IMR-90 (cell line): ENCODE measurements around the gene CALCOCO1. TPM values are rescaled to one million over a fixed set of nuclear protein-coding genes. Genes with fewer than 3 reads are reported as not detected.

Source experiments
- ATAC-seq: fragments of 200-7000 bp; cut with Tn5 transposase; 2 replicates; pipeline ENCODE4 v1.9.1; 2020; ENCODE audit warnings: low read depth, mild to moderate bottlenecking, moderate library complexity
- BruUV-seq: library from RNA; stranded (reverse); fragments of 400-500 nt; replicated peaks from 2 replicates; lab custom pipeline; 2021; lab: Mats Ljungman, UMichigan
- CTCF ChIA-PET: fragments of 300-600 bp; formaldehyde crosslinking; extraction: SDS; loops from one replicate; lab custom pipeline; 2021; ENCODE audit warnings: antibody characterized with exemption; lab: Yijun Ruan, JAX
- POLR2A ChIA-PET: fragments of 300-600 bp; sonication (Branson Sonifier 250); formaldehyde crosslinking; loops from one replicate; lab custom pipeline; 2022; ENCODE audit warnings: antibody characterized with exemption; ENCODE audit not compliant: unreplicated experiment; lab: Charles Lee
- DNase-seq: peaks from one replicate; pipeline ENCODE4 v3.0.0; 2013
- H2AFZ ChIP-seq: replicated peaks from 2 replicates; pipeline ENCODE3; 2013; ENCODE audit warnings: low read length, mild to moderate bottlenecking; ENCODE audit not compliant: poor library complexity
- H2AK5ac ChIP-seq: 2 replicates; pipeline ENCODE4 v1.6.1; 2013; ENCODE audit warnings: low read depth, low read length, inconsistent platforms
- H2AK9ac ChIP-seq: replicated peaks from 2 replicates; pipeline ENCODE3; 2013; ENCODE audit warnings: mild to moderate bottlenecking, low read depth, low read length, moderate library complexity; ENCODE audit not compliant: poor library complexity
- H2BK120ac ChIP-seq: 2 replicates; pipeline ENCODE4 v1.6.1; 2013; ENCODE audit warnings: low read depth, low read length, inconsistent platforms
- H2BK15ac ChIP-seq: 3 replicates; pipeline ENCODE4 v1.6.1; 2013; ENCODE audit warnings: low read depth, low read length, inconsistent platforms
- H2BK20ac ChIP-seq: 2 replicates; pipeline ENCODE4 v1.6.1; 2013; ENCODE audit warnings: low read depth, mild to moderate bottlenecking, inconsistent platforms, low read length, moderate library complexity
- H2BK5ac ChIP-seq: 2 replicates; pipeline ENCODE4 v1.6.1; 2013; ENCODE audit warnings: mild to moderate bottlenecking, low read depth, low read length, inconsistent platforms; ENCODE audit not compliant: poor library complexity, severe bottlenecking
- H3K14ac ChIP-seq: replicated peaks from 2 replicates; pipeline ENCODE4 v1.6.1; 2013; ENCODE audit warnings: low read depth, low read length, inconsistent platforms
- H3K18ac ChIP-seq: 2 replicates; pipeline ENCODE4 v1.6.1; 2013; ENCODE audit warnings: low read depth, low read length, control low read depth
- H3K23ac ChIP-seq: 2 replicates; pipeline ENCODE4 v1.6.1; 2013; ENCODE audit warnings: low read depth, low read length, inconsistent platforms
- H3K27ac ChIP-seq: 2 replicates; pipeline ENCODE4 v1.5.1; 2013; ENCODE audit warnings: mild to moderate bottlenecking, control low read depth, low read length; ENCODE audit not compliant: insufficient read depth
- H3K27me3 ChIP-seq: 2 replicates; pipeline ENCODE4 v1.6.1; 2013; ENCODE audit warnings: low read length; ENCODE audit not compliant: control insufficient read depth, insufficient read depth
- H3K36me3 ChIP-seq: 2 replicates; pipeline ENCODE4 v1.6.1; 2013; ENCODE audit warnings: low read length, mixed read lengths; ENCODE audit not compliant: control insufficient read depth, insufficient read depth
- H3K4ac ChIP-seq: 2 replicates; pipeline ENCODE4 v1.6.1; 2013; ENCODE audit warnings: low read depth, low read length, inconsistent platforms
- H3K4me1 ChIP-seq: 2 replicates; pipeline ENCODE4 v1.6.1; 2013; ENCODE audit warnings: low read length, mixed read lengths; ENCODE audit not compliant: control insufficient read depth, insufficient read depth
- H3K4me2 ChIP-seq: 2 replicates; pipeline ENCODE4 v1.6.1; 2013; ENCODE audit warnings: low read depth, mild to moderate bottlenecking, control low read depth, low read length, moderate library complexity
- H3K4me3 ChIP-seq: 2 replicates; pipeline ENCODE4 v1.5.1; 2013; ENCODE audit warnings: low read depth, mild to moderate bottlenecking, control low read depth, low read length, moderate library complexity; ENCODE audit not compliant: insufficient read depth
- H3K56ac ChIP-seq: 2 replicates; pipeline ENCODE4 v1.6.1; 2013; ENCODE audit warnings: low read length, inconsistent platforms; ENCODE audit not compliant: insufficient read depth; ENCODE audit errors: extremely low read depth
- H3K79me1 ChIP-seq, 2 experiments: 2 replicates each; pipeline ENCODE4 v1.6.1; 2013; ENCODE audit warnings: low read length in 2 of 2, inconsistent platforms in 1 of 2, low read depth in 1 of 2
- H3K9ac ChIP-seq: 2 replicates; pipeline ENCODE4 v1.6.1; 2013; ENCODE audit warnings: low read depth, low read length, control low read depth
- H3K9me1 ChIP-seq: 2 replicates; pipeline ENCODE4 v1.6.1; 2013; ENCODE audit warnings: low read length, inconsistent platforms; ENCODE audit not compliant: insufficient read depth
- H3K9me3 ChIP-seq: 2 replicates; pipeline ENCODE4 v1.6.1; 2013; ENCODE audit warnings: low read length; ENCODE audit not compliant: control insufficient read depth, insufficient read depth
- H4K20me1 ChIP-seq: 2 replicates; pipeline ENCODE4 v1.6.1; 2013; ENCODE audit warnings: low read length, inconsistent platforms; ENCODE audit not compliant: insufficient read depth
- H4K5ac ChIP-seq: 2 replicates; pipeline ENCODE4 v1.6.1; 2013; ENCODE audit warnings: mild to moderate bottlenecking, low read depth, low read length, control low read depth
- H4K8ac ChIP-seq, 2 experiments: 2 replicates each; pipeline ENCODE4 v1.6.1; 2013; ENCODE audit warnings: low read depth in 2 of 2, low read length in 2 of 2, control low read depth in 1 of 2, inconsistent platforms in 1 of 2
- H4K91ac ChIP-seq: 2 replicates; pipeline ENCODE4 v1.6.1; 2013; ENCODE audit warnings: low read depth, low read length, inconsistent platforms; ENCODE audit not compliant: insufficient read depth
- BHLHE40 ChIP-seq: fragments of 150-350 bp; IDR thresholded peaks from 2 replicates; pipeline ENCODE4 v1.6.1; 2016; ENCODE audit warnings: mild to moderate bottlenecking, low read depth, low read length
- CEBPB ChIP-seq: IDR thresholded peaks from 2 replicates; pipeline ENCODE4 v1.6.1; 2012; ENCODE audit warnings: low read depth, low read length, improper control_type of control experiment
- CHD1 ChIP-seq: IDR thresholded peaks from 2 replicates; pipeline ENCODE4 v1.6.1; 2012; ENCODE audit warnings: low read depth, low read length, improper control_type of control experiment
- ELK1 ChIP-seq: fragments of 150-350 bp; IDR thresholded peaks from 2 replicates; pipeline ENCODE4 v1.6.1; 2016; ENCODE audit warnings: low read depth, mild to moderate bottlenecking, low read length, moderate library complexity, borderline replicate concordance
- FOS ChIP-seq: fragments of 150-350 bp; IDR thresholded peaks from 2 replicates; pipeline ENCODE4 v1.6.1; 2016; ENCODE audit warnings: low read depth, low read length
- MAFK ChIP-seq: IDR thresholded peaks from 2 replicates; pipeline ENCODE4 v1.6.1; 2012; ENCODE audit warnings: low read depth, low read length, improper control_type of control experiment
- MXI1 ChIP-seq: IDR thresholded peaks from 2 replicates; pipeline ENCODE4 v1.6.1; 2012; ENCODE audit warnings: low read depth, mild to moderate bottlenecking, low read length, moderate library complexity, borderline replicate concordance
- NFE2L2 ChIP-seq: fragments of 150-350 bp; IDR thresholded peaks from 2 replicates; pipeline ENCODE4 v1.6.1; 2016; ENCODE audit warnings: low read depth, mild to moderate bottlenecking, low read length
- POLR2A ChIP-seq: IDR thresholded peaks from 2 replicates; pipeline ENCODE4 v1.6.1; 2012; ENCODE audit warnings: mild to moderate bottlenecking, low read depth, low read length
- RAD21 ChIP-seq: IDR thresholded peaks from 2 replicates; pipeline ENCODE4 v1.6.1; 2012; ENCODE audit warnings: low read length, improper control_type of control experiment
- RCOR1 ChIP-seq: IDR thresholded peaks from 2 replicates; pipeline ENCODE4 v1.6.1; 2012; ENCODE audit warnings: mild to moderate bottlenecking, low read length, improper control_type of control experiment; ENCODE audit not compliant: insufficient replicate concordance
- RFX5 ChIP-seq: IDR thresholded peaks from 2 replicates; pipeline ENCODE4 v1.8.0; 2012; ENCODE audit warnings: low read depth, mild to moderate bottlenecking, low read length, moderate library complexity
- SMC3 ChIP-seq: fragments of 150-350 bp; IDR thresholded peaks from 2 replicates; pipeline ENCODE4 v1.6.1; 2016; ENCODE audit warnings: low read depth, mild to moderate bottlenecking, antibody characterized with exemption, low read length, moderate library complexity
- USF2 ChIP-seq: fragments of 150-350 bp; IDR thresholded peaks from 2 replicates; pipeline ENCODE4 v1.6.1; 2017; ENCODE audit warnings: mild to moderate bottlenecking, antibody characterized with exemption, low read length, low read depth
- WGBS, 2 experiments: methylation state at CpG; one replicate each; pipeline versions ENCODE4 v1.1.5 to v1.1.7; 2013; ENCODE audit warnings: missing lambda C conversion rate in 2 of 2; ENCODE audit not compliant: insufficient read length in 1 of 2; ENCODE audit errors: extremely low coverage in 2 of 2; 5-methylcytosine and 5-hydroxymethylcytosine counted together
- dilution Hi-C: fragments of 300-500 bp; cut with HindIII; formaldehyde crosslinking; loops from one replicate; pipeline ENCODE4 v1.14.3; 2018; ENCODE audit warnings: low sequenced_read_pairs; ENCODE audit not compliant: unreplicated experiment
- in situ Hi-C: fragments of 300-500 bp; cut with MboI; formaldehyde crosslinking; loops from 3 replicates; pipeline ENCODE4 v1.14.3; 2019; ENCODE audit warnings: low sequenced_read_pairs, inconsistent platforms, mixed read lengths
- intact Hi-C: fragments of 100-400 bp; cut with micrococcal nuclease; formaldehyde crosslinking; loops from 2 replicates; pipeline ENCODE4 v1.10.0; 2022
- polyA plus RNA-seq, 3 experiments: library from polyadenylated mRNA; depleted of rRNA; stranded (reverse); fragments of >200 nt; gene quantifications; 2 replicates each; pipeline ENCODE4 v1.2.3, GENCODE V29; 2012; ENCODE audit warnings: low replicate concordance in 1 of 3
- total RNA-seq: library from RNA; depleted of rRNA; stranded (reverse); fragments of >200 nt; gene quantifications from 2 replicates; pipeline ENCODE4 v1.2.3, GENCODE V29; 2012
- TF ChIP-seq, protein P1 (sequence below): conservative IDR thresholded peaks from 2 replicates; pipeline ENCODE4 v1.5.1; 2012; ENCODE audit warnings: mild to moderate bottlenecking, low read depth, low read length, improper control_type of control experiment

CALCOCO1 gene
- total and polyA plus RNA-seq, 2 of the 4 experiments (the other 2 are of a cell fraction) = 156 to 169 TPM

DNA sequence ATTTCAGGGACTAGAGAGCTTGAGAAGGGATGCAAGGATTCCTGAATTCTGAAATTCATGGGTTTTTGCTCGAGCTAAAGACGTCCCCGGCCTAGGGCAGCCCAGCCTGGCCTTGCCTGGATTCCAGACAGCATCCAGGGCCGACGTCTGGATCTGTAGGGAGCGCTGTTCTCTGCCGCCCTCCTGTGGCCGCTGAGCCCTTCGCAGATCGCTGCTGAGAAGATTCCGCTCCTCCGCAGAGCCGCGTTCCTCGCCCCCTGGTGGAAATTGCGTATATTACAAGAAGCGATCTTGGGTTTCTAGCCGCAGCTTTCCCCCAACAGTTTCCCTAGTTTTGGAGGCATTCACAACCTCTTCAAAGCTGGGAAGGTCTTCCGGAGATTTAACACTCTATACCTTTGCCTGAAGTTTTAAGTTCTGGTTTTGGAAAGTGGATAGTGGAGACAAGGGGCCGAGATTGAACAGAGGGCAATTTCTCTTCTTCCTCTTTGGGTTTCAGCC, 19.4 kb upstream of the CALCOCO1 start:
- CTCF ChIA-PET = interaction anchor here (0.6 to 5.3 kb wide), 22 partner anchors 10 to 455 kb away, joined by 3 to 48 read pairs (median 5); partner anchors contain the start of gene CALCOCO1
- Histone ChIP-seq H2BK120ac (no peak overlapping the region), H3K27me3 (peaks cover 70% of the 10 kb centered on the region), H2AK5ac (no peak overlapping the region), H3K27ac (no peak overlapping the region), H3K23ac (0 out of 2 replicates have a peak overlapping the region, but pooled peaks have one; percentile 33), H3K4me2 (no peak overlapping the region), H3K9ac (peak overlapping the region; percentile 20; the same call in 1 of the 2 replicates), H2AFZ (peak overlapping the region; percentile 86), H2BK5ac (no peak overlapping the region), H4K5ac (no peak overlapping the region), H4K20me1 (no peaks in the 10 kb centered on the region), H3K79me1 (no peaks in the 10 kb centered on the region), H3K4ac (no peak overlapping the region), H2BK20ac (no peak overlapping the region), H3K9me1 (no peaks in the 10 kb centered on the region), H4K8ac (peak overlapping the region in 1 of 2 experiments; percentile 67; a peak in 1 of 4 replicates), H3K14ac (no peak overlapping the region), H3K4me3 (no peak overlapping the region), H3K36me3 (no peaks in the 10 kb centered on the region), H3K56ac (no peak overlapping the region), H2BK15ac (no peak overlapping the region), H3K9me3 (no peaks in the 10 kb centered on the region), H3K18ac (no peak overlapping the region), H2AK9ac (no peak overlapping the region), H3K4me1 (peaks cover 4% of the 10 kb centered on the region; the same call in 1 of the 2 replicates), H4K91ac (no peak overlapping the region)
- dilution Hi-C loops (no loop called here), in situ Hi-C loops (loop anchor here (10.0 kb wide), 1 partner anchor 202 kb away; no protein-coding TSS in a partner anchor), intact Hi-C loops (loop anchor here (1.0 to 5.0 kb wide), 3 partner anchors 44 to 466 kb away; no protein-coding TSS in a partner anchor)
- ATAC-seq = peak; percentile 96
- BruUV-seq = no TSS peak
- DNase-seq = peak; percentile 87
- WGBS, 2 experiments = no CpG with 5 or more reads among the region's 20 CpGs
- POLR2A ChIA-PET = no interaction called here
- TF ChIP-seq SMC3 = peak; percentile 99
- 0 out of 2 replicates have a peak, but pooled peaks have one; percentile 39 for TF ChIP-seq POLR2A
- TF ChIP-seq RCOR1 = peak; percentile 48
- no peak; the same call in 1 of the 2 replicates for TF ChIP-seq NFE2L2
- 0 out of 2 replicates have a peak, but pooled peaks have one; percentile 7 for TF ChIP-seq FOS
- TF ChIP-seq CEBPB = no peak
- TF ChIP-seq MAFK = 0 out of 2 replicates have a peak, but pooled peaks have one; percentile 36
- TF ChIP-seq RFX5 = no peak
- TF ChIP-seq MXI1 = no peak
- TF ChIP-seq, protein P1, sequence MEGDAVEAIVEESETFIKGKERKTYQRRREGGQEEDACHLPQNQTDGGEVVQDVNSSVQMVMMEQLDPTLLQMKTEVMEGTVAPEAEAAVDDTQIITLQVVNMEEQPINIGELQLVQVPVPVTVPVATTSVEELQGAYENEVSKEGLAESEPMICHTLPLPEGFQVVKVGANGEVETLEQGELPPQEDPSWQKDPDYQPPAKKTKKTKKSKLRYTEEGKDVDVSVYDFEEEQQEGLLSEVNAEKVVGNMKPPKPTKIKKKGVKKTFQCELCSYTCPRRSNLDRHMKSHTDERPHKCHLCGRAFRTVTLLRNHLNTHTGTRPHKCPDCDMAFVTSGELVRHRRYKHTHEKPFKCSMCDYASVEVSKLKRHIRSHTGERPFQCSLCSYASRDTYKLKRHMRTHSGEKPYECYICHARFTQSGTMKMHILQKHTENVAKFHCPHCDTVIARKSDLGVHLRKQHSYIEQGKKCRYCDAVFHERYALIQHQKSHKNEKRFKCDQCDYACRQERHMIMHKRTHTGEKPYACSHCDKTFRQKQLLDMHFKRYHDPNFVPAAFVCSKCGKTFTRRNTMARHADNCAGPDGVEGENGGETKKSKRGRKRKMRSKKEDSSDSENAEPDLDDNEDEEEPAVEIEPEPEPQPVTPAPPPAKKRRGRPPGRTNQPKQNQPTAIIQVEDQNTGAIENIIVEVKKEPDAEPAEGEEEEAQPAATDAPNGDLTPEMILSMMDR = peak; percentile 100; the same call in 1 of the 2 replicates
- TF ChIP-seq CHD1 = no peak
- TF ChIP-seq USF2 = no peak
- TF ChIP-seq ELK1 = no peak
- peak; percentile 93 for TF ChIP-seq RAD21
- TF ChIP-seq BHLHE40 = no peak
